Measurements from ENCODE around the gene OR10A5.
"Not testable (repeated sequence)": the region's sequence is repeated elsewhere in the genome, so short reads cannot be mapped to it uniquely, and the experiment has no call there.

The OR10A5 gene

GRCh38 chr11:6876325-6876724 is 30.8 kb downstream of the OR10A5 start, which contains the start of gene OR10A4:
Gene OR10A4, plus strand, starts transcription at chr11:6876625. Its CDS starts 23 bp downstream, at chr11:6876648.
- no peak for DNase-seq

DNA sequence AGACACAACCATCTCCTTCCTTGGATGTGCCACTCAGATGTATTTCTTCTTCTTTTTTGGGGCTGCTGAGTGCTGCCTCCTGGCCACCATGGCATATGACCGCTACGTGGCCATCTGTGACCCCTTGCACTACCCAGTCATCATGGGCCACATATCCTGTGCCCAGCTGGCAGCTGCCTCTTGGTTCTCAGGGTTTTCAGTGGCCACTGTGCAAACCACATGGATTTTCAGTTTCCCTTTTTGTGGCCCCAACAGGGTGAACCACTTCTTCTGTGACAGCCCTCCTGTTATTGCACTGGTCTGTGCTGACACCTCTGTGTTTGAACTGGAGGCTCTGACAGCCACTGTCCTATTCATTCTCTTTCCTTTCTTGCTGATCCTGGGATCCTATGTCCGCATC is 31.4 kb downstream of the OR10A5 start:
- no peak for DNase-seq

DNA sequence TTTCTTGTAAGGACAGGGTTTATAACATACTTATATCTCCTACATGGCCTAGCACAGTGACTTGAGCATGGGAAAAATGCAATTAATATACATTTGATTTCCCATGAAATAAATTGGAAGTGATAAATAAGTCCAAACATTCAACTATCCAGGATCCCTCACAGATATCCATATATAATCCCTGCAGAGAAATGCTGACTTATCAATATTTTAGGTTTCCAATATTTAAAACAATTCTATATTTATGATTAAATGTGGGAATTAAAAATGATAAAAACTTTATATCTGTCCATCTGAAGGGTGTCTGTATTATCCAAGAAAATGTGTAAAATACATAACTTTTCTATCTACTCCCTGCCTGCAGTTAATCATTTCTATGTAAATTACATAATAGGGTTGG is 37.3 kb downstream of the OR10A5 start:
- DNase-seq = no peak

DNA sequence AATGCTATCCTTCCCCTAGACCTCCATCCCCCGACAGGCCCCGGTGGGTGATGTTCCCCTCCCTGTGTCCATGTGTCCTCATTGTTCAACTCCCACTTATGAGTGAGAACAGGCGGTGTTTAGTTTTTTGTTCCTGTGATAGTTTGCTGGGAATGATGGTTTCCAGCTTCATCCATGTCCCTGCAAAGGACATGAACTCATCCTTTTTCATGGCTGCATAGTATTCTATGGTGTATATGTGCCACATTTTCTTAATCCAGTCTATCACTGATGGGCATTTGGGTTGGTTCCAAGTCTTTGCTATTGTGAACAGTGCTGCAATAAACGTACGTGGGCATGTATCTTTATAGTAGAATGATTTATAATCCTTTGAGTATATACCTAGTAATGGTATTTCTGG is 42.2 kb downstream of the OR10A5 start:
- not testable (repeated sequence) for DNase-seq

- DNase-seq = no peak
Observed at GRCh38 chr11:6888830-6889229, 43.3 kb downstream of the OR10A5 start.

GRCh38 chr11:6889835-6890234 is 44.4 kb downstream of the OR10A5 start:
- DNase-seq = no peak

- no peak for DNase-seq
Observed at GRCh38 chr11:6892400-6892799, 46.9 kb downstream of the OR10A5 start, which contains the start of gene OR2D2. Gene OR2D2, minus strand, starts transcription at chr11:6892500. Its CDS starts 0 bp downstream, at chr11:6892500.

- no peak for DNase-seq
Observed at GRCh38 chr11:6894097-6894496, 48.6 kb downstream of the OR10A5 start.

- no peak for DNase-seq
Observed at GRCh38 chr11:6895010-6895409, 49.5 kb downstream of the OR10A5 start.

All from NCI-H82 (cell line).